HCT116 (cell line): Measurements from ENCODE around the gene PRKG1. TPM values are rescaled to one million over a fixed set of nuclear protein-coding genes. Genes with fewer than 3 reads are reported as not detected.

Source experiments
- ATAC-seq: fragments of 200-7000 bp; cut with Tn5 transposase; 2 replicates; pipeline ENCODE4 v1.9.1; 2020; ENCODE audit warnings: mild to moderate bottlenecking, moderate library complexity
- BruUV-seq: library from RNA; stranded (reverse); fragments of 400-500 nt; replicated peaks from 2 replicates; lab custom pipeline; 2021; lab: Mats Ljungman, UMichigan
- CTCF ChIA-PET: fragments of 300-600 bp; sonication (Branson Sonifier 250); formaldehyde crosslinking; loops from one replicate; lab custom pipeline; 2021; ENCODE audit warnings: antibody characterized with exemption; lab: Charles Lee
- POLR2A ChIA-PET: fragments of 300-600, 350-600 bp; sonication (Branson Sonifier 250); formaldehyde crosslinking; loops from one replicate; lab custom pipeline; 2021; ENCODE audit warnings: antibody characterized with exemption; lab: Charles Lee
- RAD21 ChIA-PET, 2 experiments: fragments of 300-600 bp; sonication (Branson Sonifier 250); formaldehyde crosslinking; loops; one replicate each; lab custom pipeline; 2023; ENCODE audit warnings: low total read pairs in 2 of 2; ENCODE audit not compliant: uncharacterized antibody in 2 of 2, unreplicated experiment in 2 of 2, low non-redundant PET in 1 of 2; lab: Charles Lee
- DNase-seq: peaks from one replicate; pipeline ENCODE4 v3.0.0-alpha.2; 2010; ENCODE audit warnings: low read depth, low spot score
- H2AFZ ChIP-seq: fragments of 200-600 bp; shearing (Covaris generic), sonication (generic); 2 replicates; pipeline ENCODE4 v1.6.1; 2017; ENCODE audit warnings: low read depth, mixed run types, mixed read lengths, antibody characterized with exemption, low read length; ENCODE audit not compliant: poor library complexity, severe bottlenecking
- H3K27ac ChIP-seq: 2 replicates; pipeline ENCODE4 v1.5.1; 2012; ENCODE audit warnings: low read depth, low read length
- H3K27me3 ChIP-seq: fragments of 200-600 bp; sonication (generic); 2 replicates; pipeline ENCODE4 v1.6.1; 2016; ENCODE audit warnings: mixed run types, low read length, mixed read lengths; ENCODE audit not compliant: insufficient read depth
- H3K36me3 ChIP-seq, 2 experiments: fragments of 200-500 bp in 1 of 2; fragments of 200-600 bp in 1 of 2; sonication (Bioruptor generic) in 1 of 2; sonication (generic) in 1 of 2; 2 replicates each; pipeline versions ENCODE4 v1.5.1 to v1.6.1; 2014 to 2016; ENCODE audit warnings: low read length in 2 of 2, inconsistent platforms in 1 of 2, mixed read lengths in 1 of 2, mixed run types in 1 of 2; ENCODE audit not compliant: insufficient read depth in 2 of 2, control insufficient read depth in 1 of 2
- H3K4me1 ChIP-seq, 2 experiments: fragments of 200-600 bp in 1 of 2; sonication (generic) in 1 of 2; 2 replicates each; pipeline versions ENCODE4 v1.5.1 to v1.6.1; 2012 to 2017; ENCODE audit warnings: low read length in 2 of 2, inconsistent platforms in 1 of 2, mild to moderate bottlenecking in 1 of 2, mixed read lengths in 1 of 2, mixed run types in 1 of 2, moderate library complexity in 1 of 2; ENCODE audit not compliant: insufficient read depth in 2 of 2, control insufficient read depth in 1 of 2
- H3K4me2 ChIP-seq: fragments of 200-600 bp; sonication (generic); 2 replicates; pipeline ENCODE4 v1.6.1; 2017; ENCODE audit warnings: mixed run types, low read length, mixed read lengths
- H3K4me3 ChIP-seq, 2 experiments: fragments of 200-600 bp in 1 of 2; sonication (generic) in 1 of 2; replicated peaks in 1 of 2; 2 replicates each; pipeline ENCODE4 v1.5.1; 2011 to 2016; ENCODE audit warnings: low read length in 2 of 2, control low read depth in 1 of 2, low read depth in 1 of 2, mild to moderate bottlenecking in 1 of 2, mixed read lengths in 1 of 2, mixed run types in 1 of 2
- H3K79me2 ChIP-seq: fragments of 200-600 bp; sonication (generic); 2 replicates; pipeline ENCODE4 v1.6.1; 2017; ENCODE audit warnings: mild to moderate bottlenecking, mixed run types, low read length, moderate library complexity, mixed read lengths; ENCODE audit not compliant: insufficient read depth
- H3K9ac ChIP-seq: fragments of 200-600 bp; sonication (generic); 2 replicates; pipeline ENCODE4 v1.6.1; 2016; ENCODE audit warnings: low read length, mixed read lengths
- H3K9me2 ChIP-seq: fragments of 200-600 bp; sonication (generic), shearing (Covaris generic); 2 replicates; pipeline ENCODE4 v1.6.1; 2017; ENCODE audit warnings: mixed run types, mild to moderate bottlenecking, moderate library complexity; ENCODE audit not compliant: insufficient read depth
- H3K9me3 ChIP-seq, 2 experiments: fragments of 200-500 bp in 1 of 2; fragments of 200-600 bp in 1 of 2; sonication (Bioruptor generic) in 1 of 2; sonication (generic) in 1 of 2; 2 replicates each; pipeline ENCODE4 v1.6.1; 2014 to 2017; ENCODE audit warnings: low read length in 2 of 2, mixed read lengths in 2 of 2, inconsistent platforms in 1 of 2, low read depth in 1 of 2, mild to moderate bottlenecking in 1 of 2, mixed run types in 1 of 2, moderate library complexity in 1 of 2; ENCODE audit not compliant: control insufficient read depth in 1 of 2, insufficient read depth in 1 of 2
- H4K20me1 ChIP-seq: fragments of 200-600 bp; sonication (generic), shearing (Covaris generic); 2 replicates; pipeline ENCODE4 v1.6.1; 2017; ENCODE audit warnings: mixed run types, mild to moderate bottlenecking, moderate library complexity; ENCODE audit not compliant: insufficient read depth
- ATF3 ChIP-seq: IDR thresholded peaks from 2 replicates; pipeline ENCODE4 v1.6.1; 2012
- CBX3 ChIP-seq: IDR thresholded peaks from 2 replicates; pipeline ENCODE4 v1.6.1; 2012; ENCODE audit warnings: low read depth
- CTCF ChIP-seq, 3 experiments: fragments of 200-600 bp in 1 of 3; sonication (generic) in 1 of 3; IDR thresholded peaks in 2 of 3; conservative IDR thresholded peaks in 1 of 3; 2 replicates each; pipeline ENCODE4 v1.5.1; 2012 to 2017; ENCODE audit warnings: low read depth in 2 of 3, low read length in 2 of 3, antibody characterized with exemption in 1 of 3, borderline replicate concordance in 1 of 3, control low read depth in 1 of 3, mild to moderate bottlenecking in 1 of 3, mixed read lengths in 1 of 3, mixed run types in 1 of 3, moderate library complexity in 1 of 3; ENCODE audit not compliant: insufficient read depth in 1 of 3
- ELF1 ChIP-seq: IDR thresholded peaks from 2 replicates; pipeline ENCODE4 v1.6.1; 2012; ENCODE audit warnings: low read depth, borderline replicate concordance
- EZH2 ChIP-seq: fragments of 200-600 bp; sonication (generic); IDR thresholded peaks from 2 replicates; pipeline ENCODE4 v1.6.1; 2017; ENCODE audit warnings: antibody characterized with exemption, mixed run types
- EZH2phosphoT487 ChIP-seq: fragments of 200-600 bp; IDR thresholded peaks from 2 replicates; pipeline ENCODE4 v1.6.1; 2018; ENCODE audit warnings: antibody characterized with exemption, borderline replicate concordance
- FOSL1 ChIP-seq: IDR thresholded peaks from 2 replicates; pipeline ENCODE4 v1.6.1; 2012; ENCODE audit warnings: low read depth
- MAX ChIP-seq: IDR thresholded peaks from 2 replicates; pipeline ENCODE4 v1.6.1; 2012
- POLR2AphosphoS5 ChIP-seq: IDR thresholded peaks from 2 replicates; pipeline ENCODE4 v1.6.1; 2011; ENCODE audit warnings: mild to moderate bottlenecking, low read depth, low read length, moderate library complexity
- YY1 ChIP-seq: IDR thresholded peaks from 2 replicates; pipeline ENCODE4 v1.6.1; 2011; ENCODE audit warnings: low read length, low read depth, moderate library complexity, mild to moderate bottlenecking; ENCODE audit not compliant: insufficient replicate concordance; ENCODE audit errors: extremely low read depth
- ZFX ChIP-seq: fragments of 450-650 bp; IDR thresholded peaks from 2 replicates; pipeline ENCODE4 v1.6.1; 2017
- ZNF274 ChIP-seq: fragments of 200-500 bp; sonication (Bioruptor generic); IDR thresholded peaks from 2 replicates; pipeline ENCODE4 v1.6.1; 2014; ENCODE audit warnings: mild to moderate bottlenecking, low read depth, low read length, inconsistent platforms
- intact Hi-C: fragments of 100-400 bp; cut with micrococcal nuclease; formaldehyde crosslinking; loops from 2 replicates; pipeline ENCODE4 v1.10.0; 2022
- total RNA-seq: library from RNA; stranded (reverse); gene quantifications from one replicate; pipeline ENCODE4 v1.2.1, GENCODE V29; 2021; ENCODE audit not compliant: unreplicated experiment

PRKG1 gene
- total RNA-seq, 1 experiment from 2014 or later = 1.4 TPM

GRCh38 chr10:52312942-52313255, 1238.6 kb downstream of the PRKG1 start:
- BruUV-seq = no TSS peak

More at GRCh38 chr10:52312942-52313255, 1238.6 kb downstream of the PRKG1 start:
- peaks cover 45 to 73% of the 10 kb centered on the region in 2 experiments for H3K4me1 ChIP-seq
- H3K79me2 ChIP-seq = peaks cover 38% of the 10 kb centered on the region
- no peaks in the 10 kb centered on the region for H3K9me2 ChIP-seq
- POLR2A ChIA-PET = interaction anchor here (3.6 kb wide), 1 partner anchor 175 kb away, joined by 33 read pairs; no protein-coding TSS in a partner anchor
- H3K9me3 ChIP-seq = no peaks in the 10 kb centered on the region
- peak overlapping the region; percentile 84 for H3K9ac ChIP-seq
- CTCF ChIA-PET = interaction anchor here (0.9 to 2.3 kb wide), 2 partner anchors 177 to 254 kb away, joined by 3 to 11 read pairs; no protein-coding TSS in a partner anchor
- RAD21 ChIA-PET = no interaction called here
- peak overlapping the region; percentile 36 for H2AFZ ChIP-seq
- peaks cover 0 to 21% of the 10 kb centered on the region in 2 experiments; a peak in 2 of 4 replicates for H3K36me3 ChIP-seq
- H3K27ac ChIP-seq = peak overlapping the region; percentile 96
- H3K4me2 ChIP-seq = peak overlapping the region; percentile 99
- TF ChIP-seq ZNF274 = no peak
- TF ChIP-seq ELF1 = no peak
- TF ChIP-seq FOSL1 = no peak
- no peak for TF ChIP-seq YY1
- TF ChIP-seq EZH2phosphoT487 = no peak
- TF ChIP-seq MAX = no peak
- no peak for TF ChIP-seq ATF3
- TF ChIP-seq CBX3 = no peak
- TF ChIP-seq POLR2AphosphoS5 = no peak
- no peak for TF ChIP-seq ZFX
- no peak for TF ChIP-seq CTCF (IDR thresholded peaks at IDR 0.05 in 2 of 3, conservative IDR thresholded peaks at IDR 0.05 in 1 of 3; ENCODE audit: borderline replicate concordance in 1 of 3, insufficient read depth in 1 of 3, low read depth in 2 of 3, low read length in 2 of 3)
- TF ChIP-seq EZH2 = no peak
- no peaks in the 10 kb centered on the region for H3K27me3 ChIP-seq
- intact Hi-C loops = no loop called here
- H4K20me1 ChIP-seq = no peaks in the 10 kb centered on the region; the same call in 1 of the 2 replicates
- ATAC-seq (no peak), DNase-seq (no peak)
- peak overlapping the region; percentile 78 to 93 for H3K4me3 ChIP-seq
